22Rv1 (cell line): ENCODE results near the gene ARSH.

Experiments used
- ZFX ChIP-seq: fragments of 450-650 bp; IDR thresholded peaks from 2 replicates; pipeline ENCODE4 v1.6.1; 2017; ENCODE audit warnings: antibody characterized with exemption, borderline replicate concordance
- TF ChIP-seq, protein P1 (sequence below): fragments of 450-650 bp; IDR thresholded peaks from 2 replicates; pipeline ENCODE4 v1.5.1; 2017; ENCODE audit warnings: mild to moderate bottlenecking

DNA sequence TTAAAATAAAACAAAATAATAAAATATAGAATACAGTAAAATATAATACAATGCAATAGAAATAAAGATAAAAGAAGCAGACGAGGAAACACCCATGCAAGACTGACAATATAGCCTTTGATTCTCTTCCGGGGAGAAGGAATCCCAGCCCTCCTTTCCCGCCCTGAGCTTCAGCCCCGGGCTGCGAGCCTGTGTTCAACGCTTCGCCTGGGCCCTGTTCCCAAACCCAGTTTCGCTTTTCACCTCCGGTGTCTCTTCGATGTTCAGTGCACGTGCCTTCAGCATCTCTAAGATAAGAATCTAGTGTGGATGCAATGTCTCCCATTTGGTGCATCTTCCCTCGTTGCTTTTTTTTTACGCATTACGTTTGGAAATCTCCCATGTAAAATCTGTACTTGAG, 38.8 kb upstream of the ARSH start:
- TF ChIP-seq, protein P1, sequence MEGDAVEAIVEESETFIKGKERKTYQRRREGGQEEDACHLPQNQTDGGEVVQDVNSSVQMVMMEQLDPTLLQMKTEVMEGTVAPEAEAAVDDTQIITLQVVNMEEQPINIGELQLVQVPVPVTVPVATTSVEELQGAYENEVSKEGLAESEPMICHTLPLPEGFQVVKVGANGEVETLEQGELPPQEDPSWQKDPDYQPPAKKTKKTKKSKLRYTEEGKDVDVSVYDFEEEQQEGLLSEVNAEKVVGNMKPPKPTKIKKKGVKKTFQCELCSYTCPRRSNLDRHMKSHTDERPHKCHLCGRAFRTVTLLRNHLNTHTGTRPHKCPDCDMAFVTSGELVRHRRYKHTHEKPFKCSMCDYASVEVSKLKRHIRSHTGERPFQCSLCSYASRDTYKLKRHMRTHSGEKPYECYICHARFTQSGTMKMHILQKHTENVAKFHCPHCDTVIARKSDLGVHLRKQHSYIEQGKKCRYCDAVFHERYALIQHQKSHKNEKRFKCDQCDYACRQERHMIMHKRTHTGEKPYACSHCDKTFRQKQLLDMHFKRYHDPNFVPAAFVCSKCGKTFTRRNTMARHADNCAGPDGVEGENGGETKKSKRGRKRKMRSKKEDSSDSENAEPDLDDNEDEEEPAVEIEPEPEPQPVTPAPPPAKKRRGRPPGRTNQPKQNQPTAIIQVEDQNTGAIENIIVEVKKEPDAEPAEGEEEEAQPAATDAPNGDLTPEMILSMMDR = no peak
- TF ChIP-seq ZFX = no peak
